Fibroblast of peridontal ligament (primary cell): ENCODE data around the gene CEP20.

Experiments used
- DNase-seq: peaks from one replicate; pipeline ENCODE4 v3.0.0-alpha.2; 2010; ENCODE audit errors: extremely low read depth

Gene CEP20

GRCh38 chr16:15897834-15898254, 9.4 kb upstream of the CEP20 start:
- peak; percentile 68 for DNase-seq

- DNase-seq, result no peak
Measured at GRCh38 chr16:15897121-15897780, 8.8 kb upstream of the CEP20 start.

GRCh38 chr16:15894571-15895374, 6.4 kb upstream of the CEP20 start:
- no peak for DNase-seq

- DNase-seq, result no peak
Measured at GRCh38 chr16:15891508-15891907, 3.1 kb upstream of the CEP20 start.

GRCh38 chr16:15887283-15887682, 1.1 kb downstream of the CEP20 start:
- no peak for DNase-seq

- no peak for DNase-seq
Measured at GRCh38 chr16:15886078-15886477, 2.3 kb downstream of the CEP20 start.

- DNase-seq, result peak; percentile 49
Measured at GRCh38 chr16:15885560-15886001, 2.8 kb downstream of the CEP20 start.

- no peak for DNase-seq
Measured at GRCh38 chr16:15882563-15882962, 5.8 kb downstream of the CEP20 start.

- DNase-seq, result no peak
Measured at GRCh38 chr16:15881794-15882379, 6.5 kb downstream of the CEP20 start.

- no peak for DNase-seq
Measured at GRCh38 chr16:15880434-15881308, 7.7 kb downstream of the CEP20 start.

GRCh38 chr16:15879255-15879811, 9.1 kb downstream of the CEP20 start:
- peak; percentile 97 for DNase-seq

- DNase-seq, result no peak
Measured at GRCh38 chr16:15876503-15876902, 11.9 kb downstream of the CEP20 start.

- DNase-seq, result peak; percentile 90
Measured at GRCh38 chr16:15874745-15875314, 13.6 kb downstream of the CEP20 start.

- no peak for DNase-seq
Measured at GRCh38 chr16:15873737-15874136, 14.7 kb downstream of the CEP20 start.

GRCh38 chr16:15873301-15873700, 15.1 kb downstream of the CEP20 start:
- DNase-seq, result no peak

GRCh38 chr16:15870011-15870410, 18.4 kb downstream of the CEP20 start:
- no peak for DNase-seq

- no peak for DNase-seq
Measured at GRCh38 chr16:15866451-15866850, 22.0 kb downstream of the CEP20 start.

GRCh38 chr16:15865742-15866141, 22.7 kb downstream of the CEP20 start:
- peak; percentile 92 for DNase-seq

- no peak for DNase-seq
Measured at GRCh38 chr16:15864939-15865338, 23.5 kb downstream of the CEP20 start.

GRCh38 chr16:15861996-15862395, 26.4 kb downstream of the CEP20 start:
- DNase-seq, result no peak
